Colonic mucosa (tissue), 4 donors: ENCODE measurements around the gene SEL1L3. TPM values are rescaled to one million over a fixed set of nuclear protein-coding genes. Genes with fewer than 3 reads are reported as not detected.
A peak's percentile ranks its signal among the peaks of the same experiment; 100 is the strongest.
"Not testable (repeated sequence)": the region's sequence is repeated elsewhere in the genome, so short reads cannot be mapped to it uniquely, and the experiment has no call there.

Experiments used
- DNase-seq: peaks from one replicate; pipeline ENCODE4 v3.0.0-alpha.2; 2020
- H3K27ac ChIP-seq: fragments of 200-600 bp; one replicate; pipeline ENCODE4 v1.8.0; 2021
- H3K27me3 ChIP-seq: fragments of 200-600 bp; one replicate; pipeline ENCODE4 v1.8.0; 2021
- H3K36me3 ChIP-seq: fragments of 200-600 bp; one replicate; pipeline ENCODE4 v1.8.0; 2021
- H3K4me1 ChIP-seq: fragments of 200-600 bp; one replicate; pipeline ENCODE4 v1.8.0; 2021; ENCODE audit warnings: mild to moderate bottlenecking
- H3K4me3 ChIP-seq: fragments of 200-600 bp; one replicate; pipeline ENCODE4 v1.8.0; 2021
- H3K9ac ChIP-seq, 2 donors: one replicate each; pipeline ENCODE4 v1.7.0; 2013; ENCODE audit warnings: control low read depth in 2 of 2, low read depth in 2 of 2, low read length in 2 of 2
- H3K9me3 ChIP-seq: fragments of 200-600 bp; one replicate; pipeline ENCODE4 v1.8.0; 2021
- CTCF ChIP-seq: fragments of 200-600 bp; IDR thresholded peaks from one replicate; pipeline ENCODE4 v1.8.0; 2022; ENCODE audit warnings: antibody characterized with exemption, mild to moderate bottlenecking
- intact Hi-C: fragments of 100-400 bp; cut with DNase I; formaldehyde crosslinking; loops from one replicate; pipeline ENCODE4 v1.14.1; 2022
- total RNA-seq, 2 donors: library from RNA; stranded (reverse); fragmentation: NEBNext Ultra II Directional in 1 of 2; extraction: Animal tissue kit (Norgen Biotek cat#: 25700) in 1 of 2; gene quantifications; one replicate each; pipeline ENCODE4 v1.2.1, GENCODE V29; 2021
- donor health status: healthy.
- donor health status: DM: no; HTN: no; CAD: no.
- donor health status: DM: no; HTN: no; CAD: no.

SEL1L3 gene
- total RNA-seq, 2 donors from 2014 or later, result 88.4 to 96.2 TPM

- Histone ChIP-seq H3K9ac (no peak overlapping the region), H3K4me3 (no peak overlapping the region), H3K36me3 (no peaks in the 10 kb centered on the region), H3K9me3 (no peaks in the 10 kb centered on the region), H3K4me1 (no peaks in the 10 kb centered on the region), H3K27me3 (no peaks in the 10 kb centered on the region), H3K27ac (no peak overlapping the region)
- DNase-seq, result no peak
- TF ChIP-seq CTCF, result no peak
- intact Hi-C loops, result no loop called here
These were observed 7.3 kb upstream of the SEL1L3 start for GRCh38 chr4:25870081-25870480.

- intact Hi-C loops, result loop anchor here (10.0 kb wide), 1 partner anchor 47 kb away; the partner anchor contains the start of gene SMIM20
- Histone ChIP-seq H3K27me3 (no peaks in the 10 kb centered on the region), H3K9me3 (no peaks in the 10 kb centered on the region), H3K27ac (no peak overlapping the region), H3K4me1 (peaks cover 7% of the 10 kb centered on the region), H3K36me3 (no peaks in the 10 kb centered on the region), H3K9ac (no peak overlapping the region), H3K4me3 (no peak overlapping the region)
- no peak for DNase-seq
- no peak for TF ChIP-seq CTCF
These were observed 5.0 kb upstream of the SEL1L3 start for GRCh38 chr4:25867781-25868294.

GRCh38 chr4:25866401-25866800, 3.6 kb upstream of the SEL1L3 start:
- H3K4me1 ChIP-seq, DNase-seq, H3K27ac ChIP-seq, H3K36me3 ChIP-seq, H3K27me3 ChIP-seq, H3K9ac ChIP-seq, H3K4me3 ChIP-seq, H3K9me3 ChIP-seq: not testable (repeated sequence)
- intact Hi-C loops, result loop anchor here (10.0 kb wide), 1 partner anchor 48 kb away; the partner anchor contains the start of gene SMIM20

- intact Hi-C loops, result loop anchor here (10.0 kb wide), 1 partner anchor 49 kb away; the partner anchor contains the start of gene SMIM20
- no peaks in the 10 kb centered on the region for H3K9me3 ChIP-seq
- no peaks in the 10 kb centered on the region for H3K27me3 ChIP-seq
- H3K4me1 ChIP-seq, result peaks cover 7% of the 10 kb centered on the region
- no peak overlapping the region for H3K4me3 ChIP-seq
- peak overlapping the region; percentile 52 for H3K27ac ChIP-seq
- no peak for TF ChIP-seq CTCF
- no peak overlapping the region for H3K9ac ChIP-seq
- H3K36me3 ChIP-seq, result no peaks in the 10 kb centered on the region
- peak; percentile 92 for DNase-seq
These were observed 2.8 kb upstream of the SEL1L3 start for GRCh38 chr4:25865586-25865985.

GRCh38 chr4:25863831-25864418, 1.1 kb upstream of the SEL1L3 start:
- Histone ChIP-seq H3K4me1 (peaks cover 10% of the 10 kb centered on the region), H3K27me3 (no peaks in the 10 kb centered on the region), H3K36me3 (no peaks in the 10 kb centered on the region), H3K4me3 (peak overlapping the region; percentile 41), H3K9ac (peak overlapping the region; percentile 72 to 75), H3K9me3 (no peaks in the 10 kb centered on the region), H3K27ac (peak overlapping the region; percentile 73)
- intact Hi-C loops, result loop anchor here (10.0 kb wide), 1 partner anchor 51 kb away; the partner anchor contains the start of gene SMIM20
- TF ChIP-seq CTCF, result no peak
- DNase-seq, result peak; percentile 42

- no peaks in the 10 kb centered on the region for H3K27me3 ChIP-seq
- intact Hi-C loops, result loop anchor here (10.0 kb wide), 1 partner anchor 51 kb away; the partner anchor contains the start of gene SMIM20
- peak overlapping the region; percentile 72 to 75 for H3K9ac ChIP-seq
- DNase-seq, result peak; percentile 93
- peak overlapping the region; percentile 73 for H3K27ac ChIP-seq
- TF ChIP-seq CTCF, result peak; percentile 37
- no peaks in the 10 kb centered on the region for H3K36me3 ChIP-seq
- no peaks in the 10 kb centered on the region for H3K9me3 ChIP-seq
- H3K4me3 ChIP-seq, result peak overlapping the region; percentile 41
- peaks cover 10% of the 10 kb centered on the region for H3K4me1 ChIP-seq
These were observed 578 bp upstream of the SEL1L3 start for GRCh38 chr4:25863347-25863784.
